Measurements from ENCODE around the gene ARL15. TPM values are rescaled to one million over a fixed set of nuclear protein-coding genes. Genes with fewer than 3 reads are reported as not detected.
A peak's percentile ranks its signal among the peaks of the same experiment; 100 is the strongest.
"Not testable (repeated sequence)": the region's sequence is repeated elsewhere in the genome, so short reads cannot be mapped to it uniquely, and the experiment has no call there.

ARL15 gene
- total RNA-seq, 2 experiments from 2014 or later, result 13.5 to 13.8 TPM

- H3K9me3 Mint-ChIP-seq, result no peaks in the 10 kb centered on the region
Measured at GRCh38 chr5:54045077-54045792, 265.1 kb downstream of the ARL15 start.

GRCh38 chr5:54044276-54044675 lies 266.1 kb downstream of the ARL15 start:
- H3K36me3 Mint-ChIP-seq (ENCODE audit: low read depth); DNase-seq; POLR2A ChIA-PET; H3K4me3 Mint-ChIP-seq; CTCF ChIA-PET; H3K9me3 Mint-ChIP-seq; H3K27ac Mint-ChIP-seq; H3K27me3 Mint-ChIP-seq; H3K4me1 Mint-ChIP-seq: not testable (repeated sequence)

More at GRCh38 chr5:54045077-54045792, 265.1 kb downstream of the ARL15 start:
- H3K4me1 Mint-ChIP-seq, result no peaks in the 10 kb centered on the region
- H3K27ac Mint-ChIP-seq, result no peak overlapping the region
- no peak for DNase-seq
- H3K36me3 Mint-ChIP-seq (ENCODE audit: low read depth), result no peaks in the 10 kb centered on the region
- H3K27me3 Mint-ChIP-seq, result no peaks in the 10 kb centered on the region
- CTCF ChIA-PET, result no interaction called here
- no peak overlapping the region for H3K4me3 Mint-ChIP-seq
- POLR2A ChIA-PET, result no interaction called here

GRCh38 chr5:54040804-54041203 lies 269.6 kb downstream of the ARL15 start:
- CTCF ChIA-PET, result no interaction called here
- no peaks in the 10 kb centered on the region for H3K36me3 Mint-ChIP-seq (ENCODE audit: low read depth)
- H3K27me3 Mint-ChIP-seq, result no peaks in the 10 kb centered on the region
- no peaks in the 10 kb centered on the region for H3K9me3 Mint-ChIP-seq
- no peak for DNase-seq
- no peak overlapping the region for H3K4me3 Mint-ChIP-seq
- H3K4me1 Mint-ChIP-seq, result no peaks in the 10 kb centered on the region
- POLR2A ChIA-PET, result no interaction called here
- H3K27ac Mint-ChIP-seq, result no peak overlapping the region

- Mint-ChIP-seq H3K4me1 (no peaks in the 10 kb centered on the region), H3K4me3 (no peak overlapping the region), H3K36me3 (ENCODE audit: low read depth) (no peaks in the 10 kb centered on the region), H3K27ac (no peak overlapping the region), H3K27me3 (no peaks in the 10 kb centered on the region), H3K9me3 (no peaks in the 10 kb centered on the region)
- DNase-seq, result no peak
- POLR2A ChIA-PET, result no interaction called here
- CTCF ChIA-PET, result no interaction called here
Measured at GRCh38 chr5:54040018-54040417, 270.4 kb downstream of the ARL15 start.

- ChIA-PET CTCF (no interaction called here), POLR2A (no interaction called here)
- Mint-ChIP-seq H3K4me3 (no peak overlapping the region), H3K36me3 (ENCODE audit: low read depth) (no peaks in the 10 kb centered on the region), H3K9me3 (no peaks in the 10 kb centered on the region), H3K27me3 (no peaks in the 10 kb centered on the region), H3K27ac (no peak overlapping the region), H3K4me1 (no peaks in the 10 kb centered on the region)
- DNase-seq, result no peak
Measured at GRCh38 chr5:54037205-54037604, 273.2 kb downstream of the ARL15 start.

GRCh38 chr5:54030981-54031380 lies 279.4 kb downstream of the ARL15 start:
- Mint-ChIP-seq H3K36me3 (ENCODE audit: low read depth) (no peaks in the 10 kb centered on the region), H3K4me1 (no peaks in the 10 kb centered on the region), H3K27me3 (no peaks in the 10 kb centered on the region), H3K9me3 (no peaks in the 10 kb centered on the region), H3K4me3 (no peak overlapping the region), H3K27ac (no peak overlapping the region)
- CTCF ChIA-PET, result no interaction called here
- no peak for DNase-seq
- POLR2A ChIA-PET, result no interaction called here

- Mint-ChIP-seq H3K4me3 (no peak overlapping the region), H3K27ac (no peak overlapping the region), H3K36me3 (ENCODE audit: low read depth) (peaks cover 2% of the 10 kb centered on the region), H3K9me3 (no peaks in the 10 kb centered on the region), H3K27me3 (no peaks in the 10 kb centered on the region), H3K4me1 (peaks cover 27% of the 10 kb centered on the region)
- ChIA-PET CTCF (no interaction called here), POLR2A (no interaction called here)
- no peak for DNase-seq
Measured at GRCh38 chr5:54024466-54024865, 285.9 kb downstream of the ARL15 start.

GRCh38 chr5:54022223-54022622 lies 288.1 kb downstream of the ARL15 start:
- ChIA-PET CTCF (no interaction called here), POLR2A (no interaction called here)
- H3K27me3 Mint-ChIP-seq, result no peaks in the 10 kb centered on the region
- H3K4me1 Mint-ChIP-seq, result peaks cover 27% of the 10 kb centered on the region
- peaks cover 7% of the 10 kb centered on the region for H3K36me3 Mint-ChIP-seq (ENCODE audit: low read depth)
- no peak for DNase-seq
- no peaks in the 10 kb centered on the region for H3K9me3 Mint-ChIP-seq
- peak overlapping the region; percentile 70 for H3K4me3 Mint-ChIP-seq
- H3K27ac Mint-ChIP-seq, result peak overlapping the region; percentile 83

- Mint-ChIP-seq H3K27me3 (no peaks in the 10 kb centered on the region), H3K27ac (peak overlapping the region; percentile 83), H3K9me3 (no peaks in the 10 kb centered on the region), H3K36me3 (ENCODE audit: low read depth) (peaks cover 7% of the 10 kb centered on the region), H3K4me3 (peak overlapping the region; percentile 70), H3K4me1 (peaks cover 27% of the 10 kb centered on the region)
- POLR2A ChIA-PET, result no interaction called here
- peak; percentile 20 for DNase-seq
- CTCF ChIA-PET, result no interaction called here
Measured at GRCh38 chr5:54021431-54022164, 288.8 kb downstream of the ARL15 start.

GRCh38 chr5:54018438-54018837 lies 291.9 kb downstream of the ARL15 start:
- Mint-ChIP-seq H3K27ac (no peak overlapping the region), H3K4me3 (no peak overlapping the region), H3K36me3 (ENCODE audit: low read depth) (peaks cover 24% of the 10 kb centered on the region), H3K4me1 (peaks cover 34% of the 10 kb centered on the region), H3K9me3 (peaks cover 17% of the 10 kb centered on the region), H3K27me3 (no peaks in the 10 kb centered on the region)
- DNase-seq, result no peak
- POLR2A ChIA-PET, result no interaction called here
- CTCF ChIA-PET, result no interaction called here

- no peaks in the 10 kb centered on the region for H3K27me3 Mint-ChIP-seq
- peaks cover 35% of the 10 kb centered on the region for H3K4me1 Mint-ChIP-seq
- H3K9me3 Mint-ChIP-seq, result peaks cover 20% of the 10 kb centered on the region
- ChIA-PET CTCF (no interaction called here), POLR2A (no interaction called here)
- H3K36me3 Mint-ChIP-seq (ENCODE audit: low read depth), result peaks cover 28% of the 10 kb centered on the region
- no peak overlapping the region for H3K27ac Mint-ChIP-seq
- no peak for DNase-seq
- H3K4me3 Mint-ChIP-seq, result no peak overlapping the region
Measured at GRCh38 chr5:54017580-54017979, 292.8 kb downstream of the ARL15 start.

GRCh38 chr5:54013556-54014194 lies 296.7 kb downstream of the ARL15 start:
- Mint-ChIP-seq H3K4me3 (no peak overlapping the region), H3K27me3 (no peaks in the 10 kb centered on the region), H3K27ac (no peak overlapping the region), H3K36me3 (ENCODE audit: low read depth) (peaks cover 29% of the 10 kb centered on the region), H3K9me3 (peaks cover 20% of the 10 kb centered on the region), H3K4me1 (peaks cover 12% of the 10 kb centered on the region)
- ChIA-PET CTCF (no interaction called here), POLR2A (no interaction called here)
- DNase-seq, result peak; percentile 57

- peaks cover 17% of the 10 kb centered on the region for H3K9me3 Mint-ChIP-seq
- peaks cover 12% of the 10 kb centered on the region for H3K4me1 Mint-ChIP-seq
- ChIA-PET POLR2A (no interaction called here), CTCF (no interaction called here)
- H3K27ac Mint-ChIP-seq, result no peak overlapping the region
- H3K36me3 Mint-ChIP-seq (ENCODE audit: low read depth), result peaks cover 20% of the 10 kb centered on the region
- H3K4me3 Mint-ChIP-seq, result no peak overlapping the region
- DNase-seq, result no peak
- H3K27me3 Mint-ChIP-seq, result no peaks in the 10 kb centered on the region
Measured at GRCh38 chr5:54009828-54010227, 300.5 kb downstream of the ARL15 start.

GRCh38 chr5:54009357-54009756 lies 301.0 kb downstream of the ARL15 start:
- Mint-ChIP-seq H3K36me3 (ENCODE audit: low read depth) (peaks cover 16% of the 10 kb centered on the region), H3K4me1 (peaks cover 12% of the 10 kb centered on the region), H3K4me3 (no peak overlapping the region), H3K27ac (no peak overlapping the region), H3K9me3 (peaks cover 13% of the 10 kb centered on the region), H3K27me3 (no peaks in the 10 kb centered on the region)
- no peak for DNase-seq
- CTCF ChIA-PET, result interaction anchor here (1.1 kb wide), 1 partner anchor 9 kb away, joined by 3 read pairs; no protein-coding TSS in a partner anchor
- POLR2A ChIA-PET, result no interaction called here

Data from activated CD4-positive, alpha-beta memory T cell treated with anti-CD3 and anti-CD28 coated beads, Interleukin-2, amount 10 ng/mL, durations not matched to agents 7 days and 5 days (primary cell).